Measurements from ENCODE around the gene TOPBP1.
"Not testable (repeated sequence)": the region's sequence is repeated elsewhere in the genome, so short reads cannot be mapped to it uniquely, and the experiment has no call there.

Gene TOPBP1

GRCh38 chr3:133674290-133674919 lies 12.7 kb upstream of the TOPBP1 start:
- DNase-seq (ENCODE audit: low read depth) = no peak

- no peak for DNase-seq (ENCODE audit: low read depth)
These were observed 12.0 kb upstream of the TOPBP1 start for GRCh38 chr3:133673746-133674145.

GRCh38 chr3:133672461-133672860 lies 10.7 kb upstream of the TOPBP1 start:
- DNase-seq (ENCODE audit: low read depth) = no peak

GRCh38 chr3:133670525-133670995 lies 8.8 kb upstream of the TOPBP1 start:
- no peak for DNase-seq (ENCODE audit: low read depth)

GRCh38 chr3:133669949-133670524 lies 8.3 kb upstream of the TOPBP1 start:
- no peak for DNase-seq (ENCODE audit: low read depth)

- no peak for DNase-seq (ENCODE audit: low read depth)
These were observed 5.4 kb upstream of the TOPBP1 start for GRCh38 chr3:133667118-133667517.

GRCh38 chr3:133665188-133665587 lies 3.4 kb upstream of the TOPBP1 start:
- not testable (repeated sequence) for DNase-seq (ENCODE audit: low read depth)

GRCh38 chr3:133663569-133664313 lies 2.0 kb upstream of the TOPBP1 start:
- DNase-seq (ENCODE audit: low read depth) = peak; percentile 44

- DNase-seq (ENCODE audit: low read depth) = no peak
These were observed 524 bp upstream of the TOPBP1 start for GRCh38 chr3:133662278-133662651.

GRCh38 chr3:133659806-133660205 lies 1.9 kb downstream of the TOPBP1 start:
- no peak for DNase-seq (ENCODE audit: low read depth)

- no peak for DNase-seq (ENCODE audit: low read depth)
These were observed 5.8 kb downstream of the TOPBP1 start for GRCh38 chr3:133655731-133656515.

GRCh38 chr3:133649486-133650068 lies 12.2 kb downstream of the TOPBP1 start:
- no peak for DNase-seq (ENCODE audit: low read depth)

GRCh38 chr3:133644768-133645167 lies 17.0 kb downstream of the TOPBP1 start:
- DNase-seq (ENCODE audit: low read depth) = peak; percentile 64

GRCh38 chr3:133643611-133644010 lies 18.1 kb downstream of the TOPBP1 start:
- no peak for DNase-seq (ENCODE audit: low read depth)

- DNase-seq (ENCODE audit: low read depth) = no peak
These were observed 20.5 kb downstream of the TOPBP1 start for GRCh38 chr3:133641254-133641653.

- no peak for DNase-seq (ENCODE audit: low read depth)
These were observed 28.3 kb downstream of the TOPBP1 start for GRCh38 chr3:133633439-133633838.

- no peak for DNase-seq (ENCODE audit: low read depth)
These were observed 32.6 kb downstream of the TOPBP1 start for GRCh38 chr3:133629146-133629545.

GRCh38 chr3:133627789-133628188 lies 34.0 kb downstream of the TOPBP1 start:
- no peak for DNase-seq (ENCODE audit: low read depth)

- no peak for DNase-seq (ENCODE audit: low read depth)
These were observed 41.5 kb downstream of the TOPBP1 start for GRCh38 chr3:133620066-133620784.

GRCh38 chr3:133611534-133611933 lies 50.2 kb downstream of the TOPBP1 start:
- DNase-seq (ENCODE audit: low read depth) = no peak

- peak; percentile 81 for DNase-seq (ENCODE audit: low read depth)
These were observed 51.7 kb downstream of the TOPBP1 start for GRCh38 chr3:133610031-133610430.
